NCI-H2196 treated with DMSO at 0.1 percent for 48 hours (cell line): Measurements from ENCODE around the gene C2orf80.
"Not testable (repeated sequence)": the region's sequence is repeated elsewhere in the genome, so short reads cannot be mapped to it uniquely, and the experiment has no call there.

Experiments used
- DNase-seq: peaks from one replicate; lab custom pipeline; 2025; ENCODE audit not compliant: unreplicated experiment; lab: John Stamatoyannopoulos, UW

Gene C2orf80

DNA sequence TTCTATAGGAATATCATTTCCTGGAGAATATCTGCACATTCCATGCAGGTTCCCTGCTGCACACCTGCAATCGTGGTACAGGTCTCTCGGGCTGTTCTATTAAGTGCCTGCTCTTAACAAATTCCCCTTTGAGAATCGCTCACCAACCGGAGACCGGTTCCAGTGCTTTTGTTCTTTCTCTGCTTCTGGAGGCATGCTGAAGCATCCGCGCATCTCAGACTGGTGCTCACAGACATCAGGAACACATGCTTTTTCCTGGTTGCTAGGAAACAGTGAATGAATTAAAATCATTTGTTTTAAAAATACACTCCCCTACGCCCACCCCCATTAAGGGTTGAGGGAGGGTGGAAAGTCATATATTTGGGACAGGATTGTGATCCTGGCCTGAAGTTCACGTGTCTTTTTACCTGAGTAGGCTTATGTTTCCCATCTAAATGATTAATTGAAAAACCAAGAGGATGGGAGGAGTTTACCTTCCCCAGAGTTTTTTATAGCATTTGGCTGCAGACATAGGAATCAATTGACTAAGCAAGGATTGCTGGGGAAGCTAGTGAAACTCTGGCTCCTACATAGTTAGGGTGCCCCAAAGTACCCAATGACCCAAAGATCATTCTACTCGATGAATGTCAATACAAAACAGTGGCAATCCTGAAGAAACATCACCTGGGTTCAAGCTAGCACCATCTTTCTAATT lies at the start of gene C2orf80:
TSS of gene C2orf80 (minus strand) at position 221 of the 694 bp plus-strand sequence. CDS start 3,044 bp downstream, outside the sequence.
- DNase-seq, result no peak

DNA sequence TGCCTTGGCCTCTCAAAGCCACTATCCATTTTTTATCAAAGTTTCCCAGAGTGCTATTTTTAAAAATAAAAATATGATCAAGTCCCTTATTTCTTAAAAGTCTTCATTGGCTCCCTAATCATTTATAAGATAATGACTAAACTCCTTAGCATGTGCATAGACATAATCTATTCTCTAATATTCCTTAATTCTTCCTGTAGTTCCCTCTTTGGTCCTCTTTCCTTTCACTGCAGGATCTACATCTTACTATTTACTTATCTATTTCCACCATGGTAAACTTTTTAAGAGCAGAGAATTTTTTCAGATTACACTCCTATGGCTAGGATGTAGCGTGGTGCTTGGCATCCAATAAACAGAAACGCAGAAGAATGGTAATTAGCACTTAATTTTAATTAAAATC lies 46.0 kb upstream of the C2orf80 start:
- DNase-seq, result no peak

GRCh38 chr2:208234786-208235185 lies 45.0 kb upstream of the C2orf80 start:
- no peak for DNase-seq

- no peak for DNase-seq
These were observed 38.6 kb upstream of the C2orf80 start for GRCh38 chr2:208228476-208228875.

GRCh38 chr2:208227581-208228232 lies 37.9 kb upstream of the C2orf80 start:
- no peak for DNase-seq

- DNase-seq, result no peak
These were observed 35.0 kb upstream of the C2orf80 start for GRCh38 chr2:208224802-208225201.

DNA sequence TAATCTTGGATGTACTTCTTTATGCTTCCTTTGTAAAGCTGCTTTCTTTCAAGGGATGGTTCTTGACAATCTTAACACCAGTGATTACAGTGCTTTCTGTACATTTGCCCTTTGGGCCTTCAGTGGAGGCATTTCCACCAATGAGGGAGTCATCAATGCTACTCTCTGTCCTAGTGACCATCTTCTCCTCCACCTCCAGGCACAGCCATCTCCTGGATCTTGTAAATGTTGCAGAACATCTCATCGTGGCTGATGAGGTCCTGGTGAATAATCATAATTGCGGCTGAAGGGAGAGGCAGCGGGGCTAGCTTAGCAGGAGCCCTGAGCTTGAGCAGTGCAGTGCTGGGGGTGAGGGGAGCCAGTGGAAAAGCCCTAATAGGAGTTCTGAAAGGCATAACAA lies 32.5 kb upstream of the C2orf80 start:
- DNase-seq, result no peak

GRCh38 chr2:208221873-208222272 lies 32.0 kb upstream of the C2orf80 start:
- DNase-seq, result not testable (repeated sequence)

DNA sequence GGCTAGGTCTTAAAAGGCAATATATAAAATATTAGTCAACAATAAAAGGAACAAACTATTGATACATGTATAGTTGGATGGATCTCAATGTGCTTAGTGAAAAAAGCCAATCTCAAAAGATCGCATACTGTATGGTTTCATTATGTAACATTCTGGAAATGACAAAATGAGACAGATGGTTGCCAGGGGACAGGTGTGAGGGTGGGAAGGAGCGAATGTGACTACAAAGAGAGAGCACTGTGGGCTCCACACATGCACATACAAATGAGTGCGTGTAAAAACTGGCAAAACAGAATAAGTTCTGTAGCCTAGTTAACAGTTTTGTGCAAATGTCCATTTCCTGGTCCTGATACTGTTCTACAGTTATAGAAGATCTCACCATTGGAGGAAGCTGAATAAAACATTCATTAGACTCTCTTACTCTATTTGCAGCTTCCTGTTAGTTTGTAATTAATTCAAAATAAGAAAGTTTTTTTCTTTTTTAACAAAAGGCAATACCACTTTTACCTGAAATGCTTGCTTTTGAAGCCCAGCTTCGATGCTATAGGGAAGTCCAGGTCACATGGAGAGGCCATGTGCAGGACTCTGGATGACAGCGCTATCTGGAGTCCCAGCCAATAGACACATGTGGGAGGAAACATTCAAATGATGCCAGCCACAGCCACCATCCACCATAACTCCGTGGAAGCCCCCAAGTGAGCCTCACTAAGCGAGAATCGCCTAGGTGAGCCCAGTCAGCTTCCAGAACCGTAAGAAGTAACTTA lies 21.0 kb upstream of the C2orf80 start:
- no peak for DNase-seq

- DNase-seq, result no peak
These were observed 18.7 kb upstream of the C2orf80 start for GRCh38 chr2:208208335-208209085.

GRCh38 chr2:208207769-208208168 lies 17.9 kb upstream of the C2orf80 start:
- DNase-seq, result no peak

- DNase-seq, result no peak
These were observed 14.3 kb upstream of the C2orf80 start for GRCh38 chr2:208204166-208204565.

- no peak for DNase-seq
These were observed 5.7 kb upstream of the C2orf80 start for GRCh38 chr2:208195531-208195930.

- no peak for DNase-seq
These were observed 2.9 kb upstream of the C2orf80 start for GRCh38 chr2:208192611-208193236.

- no peak for DNase-seq
These were observed 591 bp downstream of the C2orf80 start for GRCh38 chr2:208189069-208189809.

GRCh38 chr2:208186893-208187292 lies 2.9 kb downstream of the C2orf80 start:
- DNase-seq, result no peak

- no peak for DNase-seq
These were observed 3.4 kb downstream of the C2orf80 start for GRCh38 chr2:208186465-208186864.

GRCh38 chr2:208183972-208184705 lies 5.7 kb downstream of the C2orf80 start:
- no peak for DNase-seq

GRCh38 chr2:208183526-208183925 lies 6.3 kb downstream of the C2orf80 start:
- no peak for DNase-seq
